ENCODE results near the gene GALNT5.

GALNT5 gene

DNA sequence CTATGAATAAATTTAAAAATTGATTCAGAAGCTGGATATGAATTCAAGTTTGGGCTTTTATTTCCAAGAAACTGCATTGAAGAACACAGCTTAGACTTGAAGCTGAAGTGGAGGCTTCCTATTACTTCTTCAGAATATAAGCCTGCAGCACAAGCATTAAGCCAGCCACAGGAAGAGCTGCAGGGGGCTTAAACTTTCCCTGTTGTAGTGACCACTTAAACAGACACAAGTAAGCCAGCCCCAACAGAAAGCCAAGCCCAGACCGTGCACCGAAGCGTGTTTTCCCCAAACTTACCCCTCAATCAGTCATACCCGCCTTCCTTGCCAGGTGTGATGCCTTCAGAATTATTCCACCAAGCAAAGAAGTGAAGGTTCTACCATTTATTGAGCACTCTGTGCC, 39.5 kb downstream of the GALNT5 start:
- DNase-seq: no peak

- no peak for DNase-seq
Measured at GRCh38 chr2:157301307-157301706, 43.8 kb downstream of the GALNT5 start.

- DNase-seq: peak; percentile 61
Measured at GRCh38 chr2:157302492-157303099, 45.1 kb downstream of the GALNT5 start.

DNA sequence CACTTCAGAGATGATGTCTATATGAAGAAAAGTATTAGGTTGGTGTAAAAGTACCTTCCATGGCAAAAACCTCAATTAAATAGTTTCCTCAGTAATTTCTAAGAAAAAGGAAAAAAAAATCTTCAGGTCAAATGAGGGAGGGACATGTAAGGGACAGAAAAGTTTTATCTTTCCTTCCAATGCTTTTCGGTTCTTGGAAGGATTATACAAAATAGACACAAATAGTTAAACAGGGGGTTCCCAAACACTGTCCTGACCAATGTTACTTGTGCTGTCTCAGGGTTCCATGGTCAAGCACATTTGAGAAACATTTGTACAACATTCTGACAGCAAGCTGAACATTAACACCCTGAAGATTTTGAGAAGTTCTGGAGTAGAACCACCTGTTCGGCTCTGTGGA, 46.1 kb downstream of the GALNT5 start:
- DNase-seq: no peak

- peak; percentile 92 for DNase-seq
Measured at GRCh38 chr2:157304811-157305722, 47.6 kb downstream of the GALNT5 start.

DNA sequence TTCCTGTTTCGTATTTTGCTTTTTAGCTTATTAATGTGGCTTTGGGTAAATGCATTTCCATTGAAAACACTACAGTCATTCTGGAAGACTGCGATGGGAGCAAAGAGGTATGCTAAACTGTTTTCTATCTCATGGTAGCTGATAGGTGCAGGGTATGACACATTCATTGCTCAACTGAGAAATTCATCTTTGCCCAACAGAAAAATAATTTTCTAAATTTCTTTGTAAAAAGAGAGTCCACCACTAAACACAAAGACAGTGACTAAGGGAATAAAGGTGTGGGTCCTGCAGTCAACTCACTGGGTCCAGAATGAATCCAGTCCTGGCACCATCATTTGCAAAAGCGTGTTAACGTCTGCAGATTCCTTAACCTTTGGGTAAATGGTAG, 48.2 kb downstream of the GALNT5 start:
- no peak for DNase-seq

- DNase-seq: peak; percentile 71
Measured at GRCh38 chr2:157307021-157307420, 49.5 kb downstream of the GALNT5 start.

GRCh38 chr2:157309878-157310277, 52.4 kb downstream of the GALNT5 start:
- DNase-seq: no peak

DNA sequence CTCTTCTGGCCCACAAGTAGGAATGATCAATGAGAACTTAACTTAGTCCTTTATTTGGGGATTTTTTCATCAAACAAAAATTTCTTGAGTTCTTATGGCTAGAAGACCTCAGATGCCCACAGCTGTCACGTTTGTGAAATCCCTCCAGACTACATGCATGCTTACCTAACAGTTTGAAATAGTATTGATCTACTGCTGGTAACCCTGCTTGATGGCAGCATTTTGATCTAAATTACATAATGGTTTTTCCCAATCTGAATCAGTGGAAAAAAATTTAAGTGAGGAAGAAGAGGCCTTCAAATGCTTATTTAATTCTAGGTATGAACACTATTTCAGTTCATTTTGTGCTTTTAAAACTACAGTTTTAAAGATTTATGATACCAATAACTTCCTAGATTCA, 54.2 kb downstream of the GALNT5 start:
- no peak for DNase-seq

- DNase-seq: peak; percentile 55
Measured at GRCh38 chr2:157312866-157313486, 55.5 kb downstream of the GALNT5 start.

- DNase-seq: no peak
Measured at GRCh38 chr2:157315901-157316300, 58.4 kb downstream of the GALNT5 start.

DNA sequence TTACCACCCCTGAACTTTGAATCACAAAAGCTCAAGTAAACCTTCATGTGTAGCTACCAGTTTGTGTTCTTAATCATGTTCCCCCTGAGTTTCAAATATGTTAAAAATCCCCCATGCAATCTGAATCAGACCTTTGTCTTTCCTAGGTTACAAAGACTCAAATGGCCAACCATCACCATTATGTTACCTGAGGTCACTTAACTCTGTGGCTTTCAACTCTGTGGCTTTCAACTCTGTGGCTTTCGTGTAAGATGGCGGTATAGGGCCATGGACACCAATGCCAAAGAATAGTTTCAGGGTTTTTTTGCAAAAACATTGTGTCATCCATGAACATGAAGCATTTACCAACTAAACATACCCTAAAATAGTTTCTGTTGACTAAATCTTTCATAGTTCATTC, 61.4 kb downstream of the GALNT5 start:
- no peak for DNase-seq

GRCh38 chr2:157319795-157320194, 62.3 kb downstream of the GALNT5 start:
- DNase-seq: no peak

DNA sequence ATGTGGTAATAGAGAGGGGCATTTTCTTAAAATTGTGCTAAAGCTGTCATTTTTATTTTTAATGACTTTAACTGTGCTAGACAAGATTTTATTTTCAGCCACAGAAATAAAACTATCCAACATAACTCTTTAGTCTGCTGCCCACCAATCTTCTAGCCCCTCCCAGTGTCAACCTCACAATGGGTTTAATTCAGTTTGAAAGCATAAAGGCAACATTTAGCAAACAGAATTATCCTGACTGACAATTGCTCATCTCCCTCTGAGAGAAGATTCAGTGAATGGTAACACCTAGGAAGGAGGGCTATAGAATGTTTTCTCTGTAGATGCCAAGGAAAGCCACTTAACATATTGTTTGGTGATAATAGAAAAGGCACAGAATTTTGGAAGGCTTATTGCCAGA, 62.9 kb downstream of the GALNT5 start:
- DNase-seq: no peak

DNA sequence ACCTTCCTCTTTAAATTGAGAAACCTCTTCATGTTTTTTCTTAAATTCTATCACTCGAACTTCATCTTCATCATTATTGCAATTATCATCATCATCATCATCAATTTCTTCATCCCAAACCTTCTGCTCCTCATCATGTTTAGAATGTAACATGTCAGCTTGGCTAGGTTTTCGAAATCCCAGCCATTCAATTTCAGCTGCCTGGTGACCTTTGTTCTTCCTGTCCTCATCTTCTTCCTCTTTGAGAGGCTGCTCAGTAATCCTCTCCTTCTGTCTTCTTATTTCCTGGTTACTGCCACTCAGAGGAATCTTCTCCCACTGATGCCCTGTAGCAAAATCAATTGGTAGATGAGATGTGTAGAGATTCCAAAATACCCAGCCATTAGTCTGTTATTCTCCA, 64.0 kb downstream of the GALNT5 start:
- no peak for DNase-seq

DNA sequence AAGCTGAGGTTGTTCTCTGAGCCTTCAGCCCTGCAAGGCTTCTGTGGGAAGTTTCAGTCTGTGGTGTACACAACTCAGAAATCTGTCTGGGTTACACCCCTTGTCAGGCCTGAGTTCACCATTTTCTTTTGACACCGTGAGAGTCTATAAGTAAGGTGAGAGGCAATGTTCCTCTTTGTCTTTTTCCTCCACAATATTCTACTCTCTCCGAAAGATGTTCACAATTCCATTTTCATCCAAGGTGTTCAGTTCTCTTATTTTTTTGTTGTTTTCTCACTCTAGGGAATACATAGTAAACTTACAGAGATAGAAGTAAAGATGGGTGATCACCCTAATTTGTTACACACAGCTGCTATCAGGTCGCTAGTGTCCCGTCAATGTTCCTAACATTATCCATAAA, 64.9 kb downstream of the GALNT5 start:
- no peak for DNase-seq

DNA sequence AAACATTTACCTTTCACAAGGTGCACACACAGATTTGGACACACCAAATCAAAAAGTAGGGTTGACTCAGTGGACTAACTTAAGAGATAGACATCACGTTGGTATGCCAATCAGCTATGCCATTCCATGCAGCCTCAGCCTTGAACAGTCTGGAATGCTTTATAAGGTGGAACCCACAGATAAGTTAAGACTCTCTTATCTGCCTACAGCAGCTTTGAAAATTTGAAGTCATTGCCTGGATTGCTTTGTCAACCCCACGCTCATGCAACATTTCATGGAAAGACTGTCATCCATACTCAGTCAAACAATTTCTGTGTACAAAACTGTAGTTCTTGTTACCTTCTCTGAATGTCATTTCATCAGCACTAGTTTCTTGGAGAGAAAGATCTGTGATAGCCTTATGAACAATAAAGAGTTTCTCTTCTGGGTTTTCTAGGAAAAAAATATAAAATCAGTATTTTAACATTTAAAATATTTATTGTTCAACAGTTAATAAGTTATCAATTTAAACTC, 66.9 kb downstream of the GALNT5 start:
- DNase-seq: no peak

GRCh38 chr2:157325786-157326185, 68.3 kb downstream of the GALNT5 start, which contains the start of gene ERMN:
Gene ERMN (minus strand): TSS chr2:157325824. CDS start chr2:157325642, 182 bp downstream.
- DNase-seq: no peak

DNA sequence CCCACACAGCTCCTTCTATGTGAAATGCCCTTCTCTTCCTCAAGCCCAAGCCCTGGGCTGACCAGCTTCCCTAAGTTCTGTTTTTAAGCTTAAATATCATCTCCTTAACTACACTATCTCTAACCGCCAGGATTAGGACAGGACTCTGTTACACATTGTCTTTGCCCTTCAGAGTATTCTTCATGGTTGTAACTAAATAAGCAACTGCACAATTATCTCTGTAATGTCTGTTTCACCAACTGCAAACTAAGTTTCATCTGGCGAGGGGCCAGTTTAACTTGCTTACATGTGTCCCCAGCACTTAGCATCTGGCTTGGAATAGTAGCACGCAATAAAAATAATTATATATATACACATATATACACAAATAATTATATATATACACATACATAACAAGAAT, 69.2 kb downstream of the GALNT5 start:
- DNase-seq: no peak

GRCh38 chr2:157327200-157327599, 69.7 kb downstream of the GALNT5 start:
- DNase-seq: no peak

- DNase-seq: peak; percentile 65
Measured at GRCh38 chr2:157327621-157328500, 70.4 kb downstream of the GALNT5 start.

GRCh38 chr2:157329524-157329923, 72.0 kb downstream of the GALNT5 start:
- DNase-seq: no peak
